NB4 (cell line): ENCODE results near the gene PDXDC1.
"Not testable (repeated sequence)": the region's sequence is repeated elsewhere in the genome, so short reads cannot be mapped to it uniquely, and the experiment has no call there.

Experiments
- DNase-seq: peaks from one replicate; pipeline ENCODE4 v3.0.0; 2010; ENCODE audit warnings: low read depth
- H3K4me3 ChIP-seq: one replicate; pipeline ENCODE4 v1.5.1; 2011; ENCODE audit warnings: mild to moderate bottlenecking, low read depth, low read length, moderate library complexity
- MYC ChIP-seq: IDR thresholded peaks from 2 replicates; pipeline ENCODE4 v1.6.1; 2011; ENCODE audit warnings: low read depth, low read length
- POLR2A ChIP-seq: IDR thresholded peaks from 2 replicates; pipeline ENCODE4 v1.6.1; 2011; ENCODE audit warnings: mild to moderate bottlenecking; ENCODE audit not compliant: insufficient read length; ENCODE audit errors: extremely low read depth
- TF ChIP-seq, protein P1 (sequence below): IDR thresholded peaks from 2 replicates; pipeline ENCODE4 v1.6.1; 2011; ENCODE audit warnings: low read depth, low read length

PDXDC1 gene

DNA sequence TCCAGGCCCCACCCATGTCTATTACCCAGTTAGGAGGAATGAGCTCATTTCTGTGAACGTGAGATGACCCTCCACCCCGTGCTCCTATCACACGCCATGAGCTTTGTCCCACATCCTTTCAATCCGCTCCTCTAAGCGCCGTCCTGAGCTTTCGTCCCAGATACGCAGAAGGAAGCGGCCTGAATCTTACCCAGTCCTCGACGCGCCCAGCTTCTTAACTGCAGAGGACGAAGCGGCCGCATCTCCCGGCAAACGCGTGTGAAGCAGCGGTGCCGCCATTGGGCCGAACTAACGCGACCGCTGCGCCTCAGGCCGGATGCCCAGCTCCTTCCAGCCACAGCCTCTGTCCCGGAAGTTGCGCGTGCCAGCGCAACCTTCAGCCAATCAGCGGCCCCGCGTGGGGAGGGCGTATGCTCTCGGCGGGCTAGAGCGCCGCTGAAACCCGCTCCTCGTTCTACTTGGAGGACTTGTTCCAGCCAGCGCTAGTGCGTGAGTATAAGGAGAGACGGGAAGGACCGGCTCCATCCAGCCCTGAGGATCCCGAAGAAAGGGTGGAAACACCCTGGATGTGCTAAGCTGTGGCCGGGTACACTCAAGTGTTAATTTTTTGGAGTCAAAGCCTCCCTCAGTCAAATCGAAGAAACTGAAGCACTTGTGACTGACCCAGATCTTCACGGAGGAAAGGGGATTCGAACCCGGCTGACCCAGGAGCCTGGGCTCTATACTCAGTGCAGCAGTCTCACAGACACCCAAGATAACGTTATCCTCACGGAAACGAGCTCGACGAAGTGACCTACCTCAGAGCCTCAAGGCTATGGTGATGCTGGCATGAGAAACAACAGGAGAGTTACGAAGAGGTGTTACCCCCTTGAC, 119.4 kb downstream of the PDXDC1 start, which contains the start of gene RRN3:
TSS of gene RRN3 (minus strand) at position 318 of the 873 bp plus-strand sequence. CDS start at position 279, 39 bp downstream.
- peak; percentile 93 for DNase-seq
- TF ChIP-seq, protein P1, sequence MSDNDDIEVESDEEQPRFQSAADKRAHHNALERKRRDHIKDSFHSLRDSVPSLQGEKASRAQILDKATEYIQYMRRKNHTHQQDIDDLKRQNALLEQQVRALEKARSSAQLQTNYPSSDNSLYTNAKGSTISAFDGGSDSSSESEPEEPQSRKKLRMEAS: peak; percentile 55
- TF ChIP-seq POLR2A: peak; percentile 77
- peak; percentile 87 for TF ChIP-seq MYC
- peak within 1 kb of the TSS; percentile 92 for H3K4me3 ChIP-seq

DNA sequence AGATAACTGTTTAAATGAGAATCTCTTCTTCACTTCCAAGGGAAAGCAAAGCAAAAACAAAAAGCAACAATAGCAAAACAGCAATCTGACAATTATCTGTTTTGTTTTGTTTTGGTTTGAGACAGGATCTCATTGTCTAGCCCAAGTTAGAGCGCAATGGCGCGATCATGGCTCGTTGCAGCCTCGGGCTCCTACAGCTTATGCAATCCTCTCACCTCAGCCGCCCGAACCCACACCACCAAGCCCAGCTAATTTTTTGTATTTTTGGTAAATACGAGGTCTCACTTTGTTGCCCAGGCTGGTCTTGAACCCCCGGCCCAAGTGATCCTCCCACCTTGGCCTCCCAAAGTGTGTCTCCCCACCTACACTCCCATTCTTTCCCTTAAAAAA, 121.8 kb downstream of the PDXDC1 start:
- DNase-seq, H3K4me3 ChIP-seq: not testable (repeated sequence)

DNA sequence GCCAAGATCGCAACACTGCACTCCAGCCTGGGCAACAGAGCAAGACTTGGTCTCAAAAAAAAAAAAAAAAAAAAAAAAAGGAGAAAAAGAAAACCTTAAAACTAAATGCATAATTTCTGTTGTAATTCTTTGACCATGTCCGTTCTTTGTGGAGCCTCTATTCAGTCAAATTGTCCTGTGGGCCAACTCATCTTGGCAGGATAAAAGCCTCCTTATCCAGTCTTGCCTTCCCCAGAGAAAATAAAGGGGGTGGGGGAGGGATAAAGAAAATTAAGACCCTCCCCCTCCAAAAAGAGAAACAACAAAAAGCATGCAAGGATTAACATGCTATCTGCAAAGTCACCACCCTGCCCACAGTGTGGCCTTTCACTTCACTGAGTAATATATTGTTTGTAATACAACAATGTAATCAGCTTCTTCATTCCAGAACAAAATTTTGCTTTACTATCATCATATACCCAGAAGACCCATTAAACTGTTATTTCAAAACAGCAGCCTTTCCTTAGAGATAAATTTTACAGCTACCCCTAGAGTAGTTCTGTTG, 124.6 kb downstream of the PDXDC1 start:
- not testable (repeated sequence) for DNase-seq, H3K4me3 ChIP-seq

DNA sequence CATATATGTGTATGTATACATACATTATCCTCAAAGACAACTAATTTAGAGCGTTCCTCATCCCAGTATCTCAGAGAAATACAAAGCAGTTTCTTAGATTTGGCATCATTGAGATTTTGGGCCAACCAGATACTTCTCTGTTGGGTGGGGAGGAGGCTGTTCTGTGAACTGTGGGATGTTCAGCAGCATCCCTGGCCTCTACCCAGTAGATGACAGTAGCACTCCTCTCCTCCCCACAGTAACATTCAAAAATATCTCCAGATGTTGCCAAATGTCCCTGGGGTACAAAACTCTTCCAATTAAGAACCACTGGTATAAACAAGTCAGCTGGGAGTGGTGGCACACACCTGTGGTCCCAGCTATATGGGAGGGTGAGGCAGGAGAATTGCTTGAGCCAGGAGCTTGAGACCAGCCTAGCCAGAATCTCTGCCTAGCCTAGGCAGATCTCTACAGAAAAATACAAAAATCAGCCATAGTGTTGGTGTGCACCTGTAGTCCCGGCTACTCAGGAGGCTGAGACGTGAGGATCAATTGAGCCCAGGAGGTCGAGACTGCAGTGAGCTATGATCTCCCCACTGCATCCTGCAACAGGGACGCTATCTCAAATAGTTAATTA, 125.7 kb downstream of the PDXDC1 start:
- not testable (repeated sequence) for DNase-seq, H3K4me3 ChIP-seq

DNA sequence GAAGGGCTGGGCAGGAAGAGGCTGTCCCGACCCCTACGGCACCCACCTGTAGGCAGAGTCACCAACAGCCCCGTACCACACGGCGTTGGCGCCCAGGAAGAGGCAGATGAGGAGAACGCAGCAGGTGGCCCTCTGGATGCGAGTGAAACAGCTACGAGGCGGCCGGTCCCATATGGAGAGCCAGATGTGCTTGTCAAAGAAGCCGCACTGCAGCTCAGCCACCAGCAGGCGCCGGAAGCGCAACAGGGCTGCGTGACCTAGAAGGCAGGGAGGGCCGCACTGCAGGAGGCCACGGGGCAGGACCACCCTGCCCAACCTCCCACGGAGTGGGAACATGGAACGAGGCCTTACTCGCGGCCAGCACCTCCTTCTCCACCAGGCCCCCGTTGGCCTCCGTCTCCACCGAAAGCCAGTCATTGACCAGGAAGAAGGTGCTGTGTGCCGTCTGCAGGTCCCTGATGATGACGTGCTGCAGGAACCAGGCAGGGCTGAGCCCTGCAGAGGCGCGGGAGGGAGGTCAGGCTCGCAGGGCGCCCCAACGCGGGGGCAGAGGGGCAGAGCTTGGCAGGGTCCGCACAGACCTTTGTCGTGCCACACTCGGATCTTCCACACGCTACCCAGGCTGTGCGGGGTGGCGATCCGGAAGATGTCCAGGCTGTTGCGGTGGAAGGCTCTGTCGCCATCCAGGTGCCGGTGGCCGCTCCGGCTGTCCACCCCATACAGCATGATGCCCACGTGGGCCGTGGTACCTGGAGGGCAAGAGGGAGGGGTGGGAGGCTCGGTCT, 153.0 kb downstream of the PDXDC1 start:
- DNase-seq: not testable (repeated sequence)

DNA sequence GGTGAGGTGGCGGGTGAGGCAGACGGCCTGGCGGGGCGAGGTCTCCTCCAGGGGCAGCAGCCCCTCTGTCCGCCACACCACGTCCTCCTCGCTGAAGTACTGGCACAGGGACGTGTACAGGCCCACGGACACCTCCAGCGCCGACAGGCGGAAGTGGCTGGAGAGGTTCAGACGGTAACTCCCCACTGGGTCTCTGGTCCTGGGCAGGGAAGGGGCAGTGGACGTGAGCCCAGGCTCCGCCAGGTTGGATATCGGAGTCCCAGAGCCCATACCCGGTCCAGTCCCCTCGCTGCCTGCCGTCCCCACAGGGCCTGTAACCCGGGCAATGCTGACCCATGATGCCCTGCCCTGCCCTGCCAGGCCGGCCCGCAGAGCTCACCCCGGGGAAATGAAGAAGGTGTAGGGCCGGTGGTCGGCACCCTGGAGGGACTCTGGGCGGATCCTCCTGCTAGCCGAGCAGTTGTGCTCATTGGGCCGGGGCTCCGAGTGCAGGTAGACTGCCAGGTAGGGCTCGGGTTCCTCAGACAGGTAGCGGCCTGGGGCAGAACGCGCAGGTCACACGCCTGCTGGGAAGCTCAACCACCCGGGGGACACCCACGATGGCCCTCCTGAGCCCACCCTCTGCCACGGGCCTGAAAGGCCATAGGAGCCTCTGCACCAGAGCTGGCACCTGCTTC, 155.6 kb downstream of the PDXDC1 start:
- H3K4me3 ChIP-seq, DNase-seq: not testable (repeated sequence)

More for the DNA sequence above, 153.0 kb downstream of the PDXDC1 start:
- H3K4me3 ChIP-seq: not testable (repeated sequence)

DNA sequence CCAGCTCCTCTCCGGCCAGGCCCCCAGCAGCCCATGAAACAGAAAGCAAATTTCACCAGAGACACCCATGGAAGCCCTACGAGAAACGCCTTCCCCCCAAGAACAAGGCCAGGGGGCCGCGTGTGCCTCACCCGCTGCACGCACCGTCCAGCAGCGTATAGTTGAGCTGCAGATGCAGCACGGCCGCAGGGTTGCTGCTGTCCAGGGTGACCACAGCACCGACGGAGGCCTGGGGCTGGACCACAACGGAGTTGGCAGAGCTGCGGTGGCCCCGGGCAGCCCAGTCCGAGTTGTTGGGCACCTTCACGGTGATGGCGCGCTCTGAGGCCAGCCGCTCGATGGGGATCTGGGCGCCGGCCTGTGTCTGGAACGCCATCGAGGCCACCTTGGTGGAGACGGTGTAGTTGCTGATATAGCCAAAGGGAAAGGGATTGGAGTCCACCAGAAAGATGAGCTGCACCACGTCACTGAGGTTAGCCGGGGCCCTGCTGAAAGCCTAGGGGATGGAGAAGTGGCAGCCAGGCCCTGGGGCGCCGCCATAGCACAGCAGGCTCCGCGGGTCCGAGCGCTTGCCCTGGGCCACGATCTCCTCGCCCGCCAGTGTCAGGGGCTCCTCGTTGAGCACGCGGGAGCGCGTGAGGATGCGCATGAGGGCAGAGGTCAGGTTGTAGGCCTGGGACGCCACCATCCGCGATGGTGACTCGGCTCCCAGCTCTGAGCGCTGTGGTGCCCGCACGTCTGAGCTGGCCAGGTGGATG, 156.3 kb downstream of the PDXDC1 start:
- DNase-seq, H3K4me3 ChIP-seq: not testable (repeated sequence)

DNA sequence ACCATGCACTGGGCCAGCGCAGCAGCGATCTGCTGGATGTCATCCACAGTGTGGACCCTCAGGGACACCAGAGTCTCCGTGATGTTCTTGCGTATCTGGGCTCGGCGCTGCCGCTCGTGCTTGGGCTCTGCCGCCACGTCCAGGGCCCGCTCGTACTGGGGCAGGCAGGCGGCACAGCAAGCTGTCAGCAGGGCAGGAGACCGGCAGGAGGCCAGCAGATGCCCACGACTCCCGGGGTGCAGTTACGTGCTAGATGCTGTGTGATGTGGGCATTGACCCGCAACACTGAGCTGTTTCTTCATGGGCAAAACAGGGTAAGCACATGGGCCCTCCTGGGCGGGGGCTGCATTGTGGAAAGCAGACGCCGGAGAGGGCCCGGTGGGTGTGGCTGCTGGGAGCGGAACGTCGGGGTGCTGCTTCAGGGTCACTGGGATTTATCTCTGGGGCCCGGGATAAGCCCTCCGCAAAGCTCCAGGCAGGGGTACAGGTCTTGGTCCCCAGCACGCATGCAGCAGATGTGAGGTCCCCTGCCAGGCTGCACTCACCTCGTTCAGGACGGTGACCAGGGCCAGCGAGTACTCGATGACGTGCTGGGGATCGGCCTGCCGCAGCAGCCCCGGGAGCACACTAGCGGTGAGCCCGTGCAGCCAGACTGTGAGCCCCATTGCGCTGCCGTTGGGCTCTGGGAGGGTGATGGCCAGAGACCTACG, 158.0 kb downstream of the PDXDC1 start:
- not testable (repeated sequence) for H3K4me3 ChIP-seq, DNase-seq

DNA sequence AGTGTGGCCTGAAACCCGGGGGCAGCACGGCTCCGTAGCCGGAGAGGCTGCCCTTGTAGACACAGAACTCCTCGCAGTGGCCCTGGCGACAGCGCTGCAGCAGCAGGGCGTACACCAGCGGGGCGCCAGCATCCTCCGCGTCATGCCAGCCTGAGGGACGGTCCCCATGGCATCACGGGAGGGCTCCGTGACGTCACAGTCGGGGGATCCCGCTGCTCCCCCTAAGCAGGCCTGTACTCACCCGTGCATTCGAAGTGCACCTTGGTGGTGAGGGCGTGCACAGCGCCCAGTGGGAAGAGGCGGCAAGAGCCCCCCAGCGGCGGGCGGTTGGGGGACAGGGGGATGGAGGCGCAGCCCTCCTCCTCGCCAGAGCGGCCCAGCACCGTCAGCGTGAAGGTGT, 158.7 kb downstream of the PDXDC1 start:
- not testable (repeated sequence) for H3K4me3 ChIP-seq, DNase-seq

DNA sequence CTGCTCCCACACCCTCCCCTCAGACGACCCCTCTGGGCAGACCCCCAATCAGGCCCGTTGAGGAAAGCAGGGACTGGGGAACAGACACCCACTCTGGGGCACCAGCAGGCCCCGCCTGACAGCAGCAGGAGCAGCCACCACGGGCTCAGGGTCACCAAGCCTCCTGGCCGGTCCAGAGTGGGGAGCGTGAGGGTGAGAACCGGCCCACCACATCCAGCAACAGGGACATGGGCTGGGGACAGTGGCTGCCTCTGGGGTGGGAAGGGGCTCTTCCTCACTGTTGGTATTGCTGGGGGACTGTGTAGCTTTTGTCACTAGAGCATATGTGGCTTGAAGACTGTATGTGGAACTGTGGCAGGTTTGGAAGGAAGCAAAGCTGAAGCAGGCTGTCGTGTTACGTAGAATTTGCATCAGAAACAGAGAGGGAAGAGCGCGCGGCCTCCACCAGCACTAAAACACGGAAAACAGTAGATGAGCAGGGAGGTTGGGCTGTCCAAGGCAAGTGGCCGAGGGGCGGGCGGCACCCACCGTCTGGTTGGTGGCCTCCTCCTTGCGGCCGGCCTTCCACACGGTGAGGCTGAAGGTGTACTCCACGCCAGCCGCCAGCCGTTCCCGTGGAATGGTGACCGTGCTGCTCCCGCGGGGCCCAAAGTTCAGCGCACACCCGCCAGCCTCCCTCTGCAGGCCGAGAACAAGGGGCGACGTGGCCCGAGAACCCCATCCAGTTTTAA, 160.1 kb downstream of the PDXDC1 start:
- not testable (repeated sequence) for H3K4me3 ChIP-seq, DNase-seq

DNA sequence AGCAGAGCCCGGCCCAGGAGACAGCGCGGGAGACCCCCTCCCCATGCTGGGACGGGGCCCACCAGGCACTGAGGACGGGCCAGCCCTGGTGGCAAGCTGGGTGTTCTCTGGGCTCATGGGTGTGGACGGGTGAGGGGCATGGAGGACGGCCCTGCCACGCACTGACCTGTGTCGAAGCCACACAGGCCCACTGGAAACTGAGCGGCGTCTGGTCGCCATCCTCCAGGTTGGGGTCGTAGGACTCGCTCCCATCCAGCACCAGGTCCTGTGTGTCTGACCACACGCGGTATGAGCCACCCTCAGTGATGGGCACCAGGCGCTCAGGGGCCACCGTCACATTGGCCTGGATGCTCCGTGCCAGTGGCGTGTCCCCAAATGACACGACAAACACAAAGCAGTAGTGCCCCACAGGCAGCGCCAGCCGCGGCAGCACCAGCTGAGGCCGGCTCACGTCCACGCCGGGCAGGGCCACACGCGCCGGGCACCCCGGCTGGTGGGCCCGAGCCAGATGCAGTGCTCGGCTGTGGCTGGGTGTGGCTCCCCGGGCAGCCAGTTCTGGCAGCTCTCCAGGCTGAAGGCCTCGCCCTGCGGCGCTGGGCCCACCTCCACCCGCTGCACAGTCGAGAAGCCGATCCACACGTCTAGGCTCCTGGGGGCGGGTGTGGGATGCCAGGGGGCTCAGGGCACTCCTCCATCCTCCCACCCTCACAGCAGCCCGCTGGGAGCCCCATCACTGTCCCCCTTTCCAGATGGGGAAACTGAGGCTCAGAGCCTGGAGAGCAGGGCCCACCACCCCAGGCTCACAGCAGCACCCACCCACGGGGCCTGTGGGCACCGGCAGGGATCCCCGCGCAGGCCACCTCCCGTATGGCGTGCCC, 160.9 kb downstream of the PDXDC1 start:
- not testable (repeated sequence) for H3K4me3 ChIP-seq, DNase-seq

DNA sequence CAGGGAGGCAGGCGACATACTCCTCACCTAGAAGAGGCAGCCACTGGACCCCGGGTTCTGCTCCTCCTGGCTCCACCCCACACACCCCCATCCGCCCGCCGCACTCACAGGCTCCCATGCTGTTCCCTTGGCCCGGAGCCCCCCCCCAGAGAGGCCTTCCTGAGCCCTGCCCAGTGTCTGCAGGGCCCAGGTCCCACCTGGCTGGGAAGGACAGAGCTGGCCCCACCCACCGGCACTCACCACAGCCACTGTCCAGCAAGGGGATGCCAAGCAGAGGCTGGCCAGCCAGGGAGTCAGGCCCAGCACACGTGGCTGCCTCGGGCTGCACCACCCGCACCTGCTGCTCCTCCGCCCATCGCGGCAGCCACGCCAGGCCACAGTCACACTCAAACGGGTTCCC, 162.7 kb downstream of the PDXDC1 start:
- not testable (repeated sequence) for H3K4me3 ChIP-seq

DNA sequence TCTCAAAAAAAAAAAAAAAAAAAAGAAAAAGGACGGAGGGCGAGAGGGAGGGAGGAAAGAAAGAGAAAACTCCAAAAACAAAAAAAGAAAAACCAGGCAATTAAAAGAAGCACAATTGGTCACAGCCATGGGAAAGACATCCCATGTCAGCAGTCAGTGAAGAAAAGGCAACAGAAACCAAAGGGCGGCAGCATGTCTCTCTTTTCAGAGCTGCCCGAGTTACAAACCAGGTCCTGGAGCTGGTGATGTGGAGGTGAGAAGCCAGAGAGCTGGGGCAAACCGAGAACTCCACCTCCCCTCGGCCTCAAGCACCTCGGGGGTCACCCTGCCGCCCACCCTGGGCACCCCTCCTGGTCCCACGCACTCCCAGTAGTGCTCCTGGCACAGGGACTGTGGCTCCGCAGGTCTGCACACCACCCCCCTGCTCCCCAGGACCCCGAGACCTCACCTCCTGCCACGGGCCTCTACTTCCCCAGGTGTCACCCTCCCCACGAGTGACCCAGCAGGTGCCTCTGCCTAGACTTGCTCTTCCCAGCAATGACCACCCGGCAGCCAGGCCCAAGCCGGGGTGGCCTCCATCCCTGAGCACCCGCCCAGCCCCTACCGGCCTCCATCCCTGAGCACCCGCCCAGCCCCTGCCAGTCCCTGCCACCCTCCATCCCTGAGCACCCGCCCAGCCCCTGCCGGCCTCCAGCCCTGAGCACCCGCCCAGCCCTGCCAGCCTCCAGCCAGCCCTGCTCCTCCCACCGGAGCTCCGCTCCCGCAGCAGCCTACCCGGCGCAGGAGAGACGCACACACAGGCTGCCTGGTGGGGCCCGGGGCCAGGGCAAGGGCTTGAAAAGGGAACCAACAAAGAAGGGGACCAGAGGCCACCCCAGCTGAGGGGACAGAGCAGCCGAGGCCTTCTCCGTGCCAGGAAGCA, 165.9 kb downstream of the PDXDC1 start:
- not testable (repeated sequence) for H3K4me3 ChIP-seq, DNase-seq

More for the DNA sequence above, 162.7 kb downstream of the PDXDC1 start:
- DNase-seq: not testable (repeated sequence)
